ENCODE data around the gene PKNOX2. TPM values are rescaled to one million over a fixed set of nuclear protein-coding genes. Genes with fewer than 3 reads are reported as not detected.

PKNOX2 gene
- total RNA-seq, 2 donors from 2014 or later: 5.5 to 6.9 TPM

GRCh38 chr11:125375146-125375545, 210.6 kb downstream of the PKNOX2 start:
- no peak for DNase-seq (ENCODE audit: low spot score)
- Histone ChIP-seq H3K36me3 (no peaks in the 10 kb centered on the region), H3K4me1 (peaks cover 0 to 78% of the 10 kb centered on the region in 2 donors), H3K27ac (peak overlapping the region; percentile 82 to 94), H3K27me3 (no peaks in the 10 kb centered on the region), H3K4me3 (no peak overlapping the region), H3K9me3 (no peaks in the 10 kb centered on the region)
- TF ChIP-seq CTCF (IDR thresholded peaks at IDR 0.05): no peak

GRCh38 chr11:125376117-125376516, 211.6 kb downstream of the PKNOX2 start:
- H3K27me3 ChIP-seq: no peaks in the 10 kb centered on the region
- peak; percentile 83 for DNase-seq (ENCODE audit: low spot score)
- H3K27ac ChIP-seq: peak overlapping the region; percentile 82 to 94
- H3K4me1 ChIP-seq: peaks cover 0 to 72% of the 10 kb centered on the region in 2 donors
- no peaks in the 10 kb centered on the region for H3K36me3 ChIP-seq
- TF ChIP-seq CTCF (IDR thresholded peaks at IDR 0.05): no peak
- no peak overlapping the region for H3K4me3 ChIP-seq
- H3K9me3 ChIP-seq: no peaks in the 10 kb centered on the region

- Histone ChIP-seq H3K4me3 (no peak overlapping the region), H3K4me1 (peaks cover 0 to 69% of the 10 kb centered on the region in 2 donors), H3K27me3 (no peaks in the 10 kb centered on the region), H3K9me3 (no peaks in the 10 kb centered on the region), H3K27ac (peak overlapping the region; percentile 82 to 94), H3K36me3 (no peaks in the 10 kb centered on the region)
- no peak for DNase-seq (ENCODE audit: low spot score)
- no peak for TF ChIP-seq CTCF (IDR thresholded peaks at IDR 0.05)
These were observed 212.3 kb downstream of the PKNOX2 start for GRCh38 chr11:125376856-125377255.

- Histone ChIP-seq H3K4me1 (peaks cover 0 to 68% of the 10 kb centered on the region in 2 donors), H3K36me3 (no peaks in the 10 kb centered on the region)
- no peak for TF ChIP-seq CTCF (IDR thresholded peaks at IDR 0.05)
These were observed 213.5 kb downstream of the PKNOX2 start for GRCh38 chr11:125378083-125378482.

GRCh38 chr11:125378571-125378970, 214.0 kb downstream of the PKNOX2 start:
- Histone ChIP-seq H3K27ac (peak overlapping the region; percentile 39 to 82), H3K36me3 (no peaks in the 10 kb centered on the region), H3K4me3 (no peak overlapping the region), H3K9me3 (no peaks in the 10 kb centered on the region), H3K27me3 (no peaks in the 10 kb centered on the region), H3K4me1 (peaks cover 0 to 63% of the 10 kb centered on the region in 2 donors)
- DNase-seq (ENCODE audit: low spot score): no peak
- TF ChIP-seq CTCF (IDR thresholded peaks at IDR 0.05): no peak

More at GRCh38 chr11:125378083-125378482, 213.5 kb downstream of the PKNOX2 start:
- H3K9me3 ChIP-seq: no peaks in the 10 kb centered on the region
- no peaks in the 10 kb centered on the region for H3K27me3 ChIP-seq
- no peak overlapping the region for H3K4me3 ChIP-seq
- peak overlapping the region; percentile 39 to 82 for H3K27ac ChIP-seq
- no peak for DNase-seq (ENCODE audit: low spot score)

- Histone ChIP-seq H3K9me3 (no peaks in the 10 kb centered on the region), H3K27ac (no peak overlapping the region), H3K27me3 (no peaks in the 10 kb centered on the region), H3K4me3 (no peak overlapping the region), H3K36me3 (no peaks in the 10 kb centered on the region), H3K4me1 (peaks cover 0 to 53% of the 10 kb centered on the region in 2 donors)
- TF ChIP-seq CTCF (IDR thresholded peaks at IDR 0.05): no peak
- no peak for DNase-seq (ENCODE audit: low spot score)
These were observed 215.0 kb downstream of the PKNOX2 start for GRCh38 chr11:125379565-125379964.

Data from right atrium auricular region (tissue), 2 donors.